Upper lobe of left lung (tissue), 6 donors: ENCODE data around the gene LEKR1. TPM values are rescaled to one million over a fixed set of nuclear protein-coding genes. Genes with fewer than 3 reads are reported as not detected.
"Not testable (repeated sequence)": the region's sequence is repeated elsewhere in the genome, so short reads cannot be mapped to it uniquely, and the experiment has no call there.

Experiments used
- ATAC-seq, 2 donors: fragments of 200-7000 bp; cut with Tn5 transposase; one replicate each; pipeline ENCODE4 v1.9.1; 2022; ENCODE audit warnings: mild to moderate bottlenecking in 2 of 2, moderate library complexity in 2 of 2; ENCODE audit not compliant: low FRiP score in 2 of 2
- DNase-seq, 2 donors: peaks; one replicate each; pipeline ENCODE4 v3.0.0-alpha.2; 2019 to 2020
- H3K27ac ChIP-seq, 4 donors: fragments of 200-600 bp; sonication (generic); one replicate each; pipeline ENCODE4 v1.5.1; 2016 to 2019
- H3K27me3 ChIP-seq, 4 donors: fragments of 200-600 bp; sonication (generic); one replicate each; pipeline ENCODE4 v1.5.1; 2017 to 2019
- H3K36me3 ChIP-seq, 4 donors: fragments of 200-600 bp; sonication (generic); one replicate each; pipeline ENCODE4 v1.5.1; 2016 to 2019
- H3K4me1 ChIP-seq, 4 donors: fragments of 200-600 bp; sonication (generic); one replicate each; pipeline ENCODE4 v1.5.1; 2018 to 2019
- H3K4me3 ChIP-seq, 4 donors: fragments of 200-600 bp; sonication (generic); one replicate each; pipeline ENCODE4 v1.5.1; 2017 to 2019; ENCODE audit warnings: mild to moderate bottlenecking in 2 of 4, moderate library complexity in 1 of 4
- H3K9me3 ChIP-seq, 4 donors: fragments of 200-600 bp; sonication (generic); one replicate each; pipeline ENCODE4 v1.5.1; 2018 to 2019
- EP300 ChIP-seq, 4 donors: sonication (generic); formaldehyde crosslinking; IDR thresholded peaks; one replicate each; pipeline ENCODE4 v1.5.1; 2017; ENCODE audit warnings: antibody characterized with exemption in 4 of 4, control low read depth in 2 of 4
- POLR2A ChIP-seq, 4 donors: fragments of 450-650 bp; IDR thresholded peaks; one replicate each; pipeline ENCODE4 v1.5.1; 2016 to 2017; ENCODE audit warnings: antibody characterized with exemption in 4 of 4, mild to moderate bottlenecking in 2 of 4
- POLR2AphosphoS5 ChIP-seq, 2 donors: sonication (generic); formaldehyde crosslinking; IDR thresholded peaks; one replicate each; pipeline ENCODE4 v1.5.1; 2017; ENCODE audit warnings: antibody characterized with exemption in 2 of 2
- WGBS, 2 donors: methylation state at CpG; one replicate each; pipeline ENCODE4 v1.1.5; 2017 to 2018; 5-methylcytosine and 5-hydroxymethylcytosine counted together
- total RNA-seq, 6 donors: library from RNA; depleted of rRNA in 4 of 6; stranded (reverse); fragments of >200 nt in 4 of 6; gene quantifications; one replicate each; pipeline versions ENCODE4 v1.1.0 to v1.2.1, GENCODE V29; 2016 to 2021
- TF ChIP-seq, protein P1 (sequence below), 6 experiments: fragments of 450-650 bp in 4 of 6; fragments of 200-600 bp in 2 of 6; sonication (generic) in 2 of 6; IDR thresholded peaks; one replicate each; pipeline ENCODE4 v1.5.1; 2016 to 2019; ENCODE audit warnings: antibody characterized with exemption in 6 of 6
- donor health status: DM: no; HTN: no; CAD: no; lungs with moderate emphysema.
- donor health status: DM: no; HTN: yes; CAD: no; lungs with severe emphysema.

Gene LEKR1
- total RNA-seq, 6 donors from 2014 or later = 1.0 to 9.1 (median 2.2) TPM

DNA sequence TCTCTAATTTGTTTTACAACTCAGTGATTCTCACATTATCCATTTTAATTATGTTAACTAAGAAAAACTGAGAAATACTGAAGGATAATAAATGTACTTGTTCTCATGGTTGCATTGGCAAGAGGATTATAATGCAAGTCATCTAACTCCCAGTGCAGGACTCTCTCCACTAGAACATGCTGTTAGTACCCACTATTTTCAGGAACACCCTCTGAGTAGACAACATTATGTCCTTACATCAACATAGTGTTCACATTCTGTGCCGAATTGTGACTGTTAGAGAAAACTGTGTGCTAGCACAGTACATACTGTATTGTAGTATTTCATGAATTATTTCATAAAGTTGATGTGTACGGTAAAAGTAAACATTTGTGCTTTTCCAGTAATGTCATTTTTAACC is 80.1 kb downstream of the LEKR1 start:
- ATAC-seq (no peak), DNase-seq (no peak)
- WGBS, 2 donors = 64 to 66% methylated on average over 2 of the region's 2 CpGs
- TF ChIP-seq POLR2AphosphoS5 (IDR thresholded peaks at IDR 0.05) (no peak), EP300 (IDR thresholded peaks at IDR 0.05) (peak in 2 of 4 donors; percentile 58 to 65), POLR2A (IDR thresholded peaks at IDR 0.05) (no peak)
- TF ChIP-seq, protein P1, sequence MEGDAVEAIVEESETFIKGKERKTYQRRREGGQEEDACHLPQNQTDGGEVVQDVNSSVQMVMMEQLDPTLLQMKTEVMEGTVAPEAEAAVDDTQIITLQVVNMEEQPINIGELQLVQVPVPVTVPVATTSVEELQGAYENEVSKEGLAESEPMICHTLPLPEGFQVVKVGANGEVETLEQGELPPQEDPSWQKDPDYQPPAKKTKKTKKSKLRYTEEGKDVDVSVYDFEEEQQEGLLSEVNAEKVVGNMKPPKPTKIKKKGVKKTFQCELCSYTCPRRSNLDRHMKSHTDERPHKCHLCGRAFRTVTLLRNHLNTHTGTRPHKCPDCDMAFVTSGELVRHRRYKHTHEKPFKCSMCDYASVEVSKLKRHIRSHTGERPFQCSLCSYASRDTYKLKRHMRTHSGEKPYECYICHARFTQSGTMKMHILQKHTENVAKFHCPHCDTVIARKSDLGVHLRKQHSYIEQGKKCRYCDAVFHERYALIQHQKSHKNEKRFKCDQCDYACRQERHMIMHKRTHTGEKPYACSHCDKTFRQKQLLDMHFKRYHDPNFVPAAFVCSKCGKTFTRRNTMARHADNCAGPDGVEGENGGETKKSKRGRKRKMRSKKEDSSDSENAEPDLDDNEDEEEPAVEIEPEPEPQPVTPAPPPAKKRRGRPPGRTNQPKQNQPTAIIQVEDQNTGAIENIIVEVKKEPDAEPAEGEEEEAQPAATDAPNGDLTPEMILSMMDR (IDR thresholded peaks at IDR 0.05) = no peak
- H3K4me3 ChIP-seq = no peak overlapping the region
- no peaks in the 10 kb centered on the region for H3K36me3 ChIP-seq
- no peaks in the 10 kb centered on the region for H3K4me1 ChIP-seq
- H3K27ac ChIP-seq = no peak overlapping the region
- no peaks in the 10 kb centered on the region for H3K27me3 ChIP-seq
- no peaks in the 10 kb centered on the region for H3K9me3 ChIP-seq

GRCh38 chr3:156908398-156908797 is 82.2 kb downstream of the LEKR1 start:
- 89 to 92% methylated on average over 1 of the region's 1 CpG for WGBS, 2 donors
- no peaks in the 10 kb centered on the region for H3K4me1 ChIP-seq
- ATAC-seq = no peak
- H3K36me3 ChIP-seq = no peaks in the 10 kb centered on the region
- TF ChIP-seq POLR2A (IDR thresholded peaks at IDR 0.05) (no peak), EP300 (IDR thresholded peaks at IDR 0.05) (no peak), POLR2AphosphoS5 (IDR thresholded peaks at IDR 0.05) (no peak)
- TF ChIP-seq, protein P1 (IDR thresholded peaks at IDR 0.05) = no peak
- H3K9me3 ChIP-seq = no peaks in the 10 kb centered on the region
- H3K4me3 ChIP-seq = no peak overlapping the region
- DNase-seq = no peak
- no peak overlapping the region for H3K27ac ChIP-seq
- no peaks in the 10 kb centered on the region for H3K27me3 ChIP-seq

DNA sequence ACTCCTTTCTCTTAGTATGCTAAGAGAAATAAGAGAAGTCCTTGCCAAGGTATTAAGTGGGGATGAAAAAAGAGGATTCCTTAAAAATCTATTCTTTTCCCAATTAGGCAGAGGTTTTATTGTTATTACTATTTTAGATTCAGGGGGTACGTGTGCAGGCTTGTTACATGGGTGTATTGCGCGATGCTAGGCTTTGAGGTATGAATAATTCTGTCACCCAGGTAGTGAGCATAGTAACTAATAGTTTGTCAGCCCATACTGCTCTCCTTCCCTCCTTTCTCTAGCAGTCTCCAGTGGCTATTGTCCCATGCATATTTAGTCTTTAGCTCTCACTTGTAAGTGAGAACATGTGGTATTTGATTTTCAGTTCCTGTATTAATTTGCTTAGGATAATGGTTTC is 83.9 kb downstream of the LEKR1 start:
- 91 to 94% methylated on average over 3 of the region's 3 CpGs for WGBS, 2 donors
- TF ChIP-seq, protein P1 (IDR thresholded peaks at IDR 0.05) = no peak
- TF ChIP-seq POLR2A (IDR thresholded peaks at IDR 0.05) (no peak), POLR2AphosphoS5 (IDR thresholded peaks at IDR 0.05) (no peak), EP300 (IDR thresholded peaks at IDR 0.05) (no peak)

GRCh38 chr3:156910831-156911230 is 84.7 kb downstream of the LEKR1 start:
- WGBS, 2 donors = 36 to 50% methylated on average over 2 of the region's 2 CpGs
- H3K4me3 ChIP-seq, H3K27ac ChIP-seq, H3K36me3 ChIP-seq, ATAC-seq, H3K4me1 ChIP-seq, H3K27me3 ChIP-seq, H3K9me3 ChIP-seq, DNase-seq: not testable (repeated sequence)

More for the DNA sequence above, 83.9 kb downstream of the LEKR1 start:
- Histone ChIP-seq H3K9me3 (no peaks in the 10 kb centered on the region), H3K36me3 (no peaks in the 10 kb centered on the region), H3K27ac (no peak overlapping the region), H3K4me3 (no peak overlapping the region), H3K4me1 (no peaks in the 10 kb centered on the region), H3K27me3 (no peaks in the 10 kb centered on the region)
- DNase-seq (no peak), ATAC-seq (no peak)

GRCh38 chr3:156914300-156914699 is 88.1 kb downstream of the LEKR1 start:
- not testable (repeated sequence) for H3K27ac ChIP-seq, H3K36me3 ChIP-seq, H3K4me1 ChIP-seq, H3K27me3 ChIP-seq, DNase-seq, H3K9me3 ChIP-seq, ATAC-seq, H3K4me3 ChIP-seq
- WGBS, 2 donors = 88 to 89% methylated on average over 2 of the region's 2 CpGs

DNA sequence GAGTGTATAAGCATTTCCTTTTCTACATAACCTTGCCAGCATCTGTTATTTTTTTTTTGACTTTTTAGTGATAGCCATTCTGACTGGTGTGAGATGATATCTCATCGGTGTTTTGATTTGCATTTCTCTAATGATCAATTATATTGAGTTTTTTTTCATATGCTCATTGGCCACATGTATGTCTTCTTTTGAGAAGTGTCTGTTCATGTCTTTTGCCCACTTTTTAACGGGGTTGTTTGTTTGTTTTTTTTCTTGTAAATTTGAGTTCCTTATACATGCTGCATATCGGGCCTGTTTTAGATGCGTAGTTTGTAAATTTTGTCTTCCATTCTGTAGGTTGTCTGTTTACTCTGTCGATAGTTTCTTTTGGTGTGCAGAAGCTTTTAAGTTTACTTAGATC is 89.2 kb downstream of the LEKR1 start:
- no peak for DNase-seq
- Histone ChIP-seq H3K4me3 (no peak overlapping the region), H3K4me1 (no peaks in the 10 kb centered on the region), H3K27me3 (no peaks in the 10 kb centered on the region), H3K36me3 (no peaks in the 10 kb centered on the region), H3K27ac (no peak overlapping the region), H3K9me3 (no peaks in the 10 kb centered on the region)
- no peak for TF ChIP-seq EP300 (IDR thresholded peaks at IDR 0.05)
- no peak for TF ChIP-seq POLR2AphosphoS5 (IDR thresholded peaks at IDR 0.05)
- no peak for TF ChIP-seq POLR2A (IDR thresholded peaks at IDR 0.05)
- TF ChIP-seq, protein P1 (IDR thresholded peaks at IDR 0.05) = no peak
- ATAC-seq = no peak
- 93 to 96% methylated on average over 5 of the region's 5 CpGs for WGBS, 2 donors
